AG08396 (cell line): ENCODE data around the gene SFXN2.
"Not testable (repeated sequence)": the region's sequence is repeated elsewhere in the genome, so short reads cannot be mapped to it uniquely, and the experiment has no call there.

Experiments used
- DNase-seq: peaks from one replicate; pipeline ENCODE4 v3.0.0; 2012; ENCODE audit warnings: low spot score, mixed read lengths

The SFXN2 gene

DNA sequence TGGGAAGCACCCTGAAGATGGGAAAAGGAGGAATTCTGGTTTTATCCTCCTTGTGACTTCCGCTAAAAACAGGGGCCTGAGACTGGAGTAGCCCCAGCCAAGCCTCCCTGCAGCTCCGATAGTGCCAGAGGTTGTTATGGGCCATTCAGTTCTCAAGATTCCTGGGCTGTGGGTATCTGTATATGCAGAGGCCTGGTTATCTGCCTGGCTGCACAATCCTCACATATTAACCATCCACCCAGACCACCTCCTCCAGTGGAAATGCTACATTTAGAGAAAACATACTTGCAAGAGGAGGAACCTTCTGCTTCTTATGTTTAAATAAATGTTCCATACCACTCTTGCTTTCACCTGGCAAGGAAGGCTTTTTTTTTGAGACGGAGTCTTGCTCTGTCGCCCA is 34.8 kb upstream of the SFXN2 start:
- no peak for DNase-seq

DNA sequence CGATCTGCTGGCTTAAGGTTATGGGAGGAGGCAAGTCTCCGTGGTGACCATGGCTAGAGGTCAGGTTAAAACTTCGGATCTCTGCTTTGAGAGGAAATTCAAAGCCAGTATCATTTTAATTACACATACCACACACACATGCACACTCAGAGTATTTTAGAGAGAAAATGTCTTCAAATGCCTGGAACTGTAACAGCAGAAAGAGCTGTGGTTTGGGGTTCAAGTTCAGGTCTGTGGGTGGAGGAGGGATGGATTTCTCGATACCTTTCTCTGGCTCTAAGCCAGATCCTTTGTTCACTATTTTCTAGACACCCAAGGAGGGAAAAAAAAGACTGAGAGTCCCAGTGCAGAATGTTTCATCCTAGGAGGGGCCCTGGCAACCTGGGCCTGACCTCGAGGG is 32.7 kb upstream of the SFXN2 start:
- DNase-seq, result no peak

- DNase-seq, result no peak
Observed at GRCh38 chr10:102682416-102682815, 32.0 kb upstream of the SFXN2 start.

- DNase-seq, result no peak
Observed at GRCh38 chr10:102682981-102683380, 31.5 kb upstream of the SFXN2 start.

DNA sequence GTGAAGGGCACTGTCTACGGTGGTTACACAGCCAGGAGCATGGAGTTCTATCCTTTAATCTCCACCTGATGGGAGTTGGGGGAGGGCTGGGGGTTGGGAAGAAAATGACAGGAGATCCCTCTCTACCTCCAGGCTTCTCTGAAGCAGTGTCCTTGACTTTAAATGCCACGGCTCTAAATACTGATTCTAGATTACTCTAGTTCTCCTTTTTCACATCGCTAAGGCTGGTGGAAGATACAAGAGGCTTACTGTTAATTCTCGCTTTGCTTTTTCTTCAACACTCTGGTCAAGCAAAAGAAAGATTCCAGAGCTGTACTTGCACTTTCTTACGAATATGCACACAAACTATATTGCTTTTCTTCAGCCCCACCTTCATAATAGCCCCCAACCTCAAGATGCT is 30.7 kb upstream of the SFXN2 start:
- DNase-seq, result no peak

GRCh38 chr10:102691285-102692066 is 23.0 kb upstream of the SFXN2 start:
- no peak for DNase-seq

GRCh38 chr10:102695401-102695800 is 19.0 kb upstream of the SFXN2 start:
- DNase-seq, result not testable (repeated sequence)

DNA sequence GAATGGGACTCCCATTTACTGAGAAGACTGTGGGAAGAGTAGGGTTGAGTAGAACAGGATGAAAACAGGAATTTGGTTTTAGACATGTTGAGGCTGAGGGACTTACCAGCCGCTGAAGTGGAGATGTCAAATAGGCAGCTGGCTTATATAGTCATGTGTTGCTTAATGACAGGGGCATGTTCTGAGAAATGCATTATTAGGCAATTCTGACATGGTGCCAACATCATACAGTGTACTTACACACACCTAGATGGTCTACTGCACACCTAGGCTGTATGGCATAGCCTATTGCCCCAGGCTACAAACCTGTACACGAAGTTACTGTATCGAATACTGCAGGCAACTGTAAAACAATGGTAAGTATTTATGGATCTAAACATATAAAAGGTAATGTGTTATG is 17.7 kb upstream of the SFXN2 start:
- DNase-seq, result no peak

DNA sequence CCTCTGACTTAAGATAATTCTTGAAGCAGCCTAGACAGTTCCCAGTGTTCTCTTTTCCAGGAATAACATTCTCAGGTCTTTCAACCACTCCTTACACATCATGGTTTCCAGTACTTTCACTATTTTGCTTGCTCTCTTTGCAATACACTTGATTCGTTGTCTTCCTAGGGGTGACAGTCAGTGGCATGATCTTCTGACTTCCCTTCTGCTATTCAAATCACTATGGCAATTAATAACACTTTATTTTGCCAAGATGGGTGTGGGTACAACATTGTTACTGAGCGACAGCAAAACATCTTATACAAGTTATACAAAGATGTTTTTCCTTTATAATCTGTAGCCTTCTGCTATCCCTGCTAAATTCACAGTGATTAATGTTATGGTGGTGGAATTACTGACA is 15.5 kb upstream of the SFXN2 start:
- DNase-seq, result no peak

DNA sequence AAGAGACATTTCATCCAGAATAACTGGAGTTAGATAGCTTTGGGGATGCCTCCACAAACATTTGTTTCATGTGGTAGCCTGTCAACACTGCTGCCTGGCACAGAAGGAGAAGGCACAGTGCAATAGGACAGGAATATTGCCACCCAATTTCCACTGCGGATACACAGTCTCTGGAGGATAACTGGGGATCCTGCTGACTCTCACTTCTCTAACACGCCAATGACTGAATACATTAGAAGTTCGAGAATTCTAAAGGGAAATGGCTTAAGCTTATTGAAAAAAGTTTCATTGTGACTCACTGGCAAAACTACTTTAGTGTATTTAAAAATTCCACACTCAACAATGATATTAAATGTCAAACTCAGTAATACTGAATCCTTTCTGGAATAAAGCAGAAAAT is 13.2 kb upstream of the SFXN2 start:
- DNase-seq, result no peak

DNA sequence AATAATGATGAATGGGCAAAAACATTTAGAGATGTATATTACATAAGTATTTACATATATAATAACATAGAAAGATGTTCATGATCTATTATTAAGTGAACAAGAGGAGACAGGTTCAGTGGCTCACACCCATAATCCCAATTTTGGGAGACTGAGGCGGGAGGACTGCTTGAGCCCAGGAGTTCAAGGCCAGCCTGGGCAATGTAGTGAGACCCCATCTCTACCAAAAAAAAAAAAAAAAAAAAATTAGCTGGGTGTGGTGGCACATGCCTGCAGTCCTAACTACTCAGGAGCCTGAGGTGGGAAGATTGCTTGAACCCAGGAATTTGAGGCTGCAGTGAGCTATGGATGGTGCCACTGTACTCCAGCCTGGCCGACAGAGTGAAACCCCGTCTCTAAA is 12.6 kb upstream of the SFXN2 start:
- DNase-seq, result no peak

- DNase-seq, result no peak
Observed at GRCh38 chr10:102702742-102703141, 11.7 kb upstream of the SFXN2 start.

DNA sequence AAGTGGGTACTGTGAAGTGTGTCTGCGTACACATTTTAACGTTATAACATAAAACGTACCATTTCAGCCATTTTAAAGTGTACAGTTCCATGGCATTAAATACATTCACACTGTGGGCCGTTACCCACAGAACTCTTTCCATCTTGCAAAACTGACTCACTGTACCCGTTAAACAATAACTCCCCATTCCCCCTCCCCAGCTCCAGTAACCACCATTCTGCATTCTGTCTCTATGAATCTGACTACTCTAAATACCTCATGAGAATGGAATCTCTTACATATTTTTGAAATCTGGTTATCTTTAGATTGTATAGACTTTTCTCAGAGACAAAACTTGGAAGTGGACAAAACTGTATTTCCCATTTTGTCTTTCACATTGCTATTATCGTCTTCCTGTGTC is 9.5 kb upstream of the SFXN2 start:
- DNase-seq, result no peak

- DNase-seq, result no peak
Observed at GRCh38 chr10:102705531-102705930, 8.9 kb upstream of the SFXN2 start.

- DNase-seq, result peak; percentile 51
Observed at GRCh38 chr10:102710609-102711008, 3.8 kb upstream of the SFXN2 start.

GRCh38 chr10:102712089-102712488 is 2.3 kb upstream of the SFXN2 start:
- DNase-seq, result no peak

DNA sequence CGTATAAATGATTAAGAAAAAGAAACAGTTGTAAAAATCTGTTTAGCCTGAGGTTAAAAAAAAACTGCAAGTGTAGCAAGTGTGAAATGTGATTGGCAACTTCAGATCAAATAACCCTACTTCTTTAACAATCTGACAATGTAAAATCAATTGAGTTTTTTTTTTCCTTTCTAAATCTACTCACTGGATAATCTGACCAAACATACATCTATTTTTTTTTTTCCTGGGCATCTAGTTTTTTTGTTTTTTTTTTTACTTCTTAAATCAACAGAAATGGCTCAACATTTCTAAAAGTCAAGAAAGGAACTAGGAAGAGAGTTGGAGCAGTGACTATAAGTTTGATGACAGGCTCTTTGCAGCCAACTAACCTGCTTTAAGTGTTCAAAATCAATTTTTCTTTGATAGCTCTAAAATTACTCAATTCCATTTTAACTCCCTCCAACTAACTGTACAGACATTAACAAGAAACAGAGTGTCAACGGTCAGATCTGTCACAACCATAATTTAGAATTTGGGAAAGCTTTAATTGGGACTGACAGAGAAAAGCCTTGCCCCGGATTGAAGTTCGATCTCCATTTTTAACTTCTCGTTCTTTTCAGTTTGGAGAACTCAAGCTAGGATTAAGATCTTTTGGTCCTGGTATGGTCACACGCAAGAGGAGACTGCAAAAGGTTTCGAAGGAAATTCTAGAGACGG is 1.4 kb upstream of the SFXN2 start:
- DNase-seq, result no peak

- no peak for DNase-seq
Observed at GRCh38 chr10:102713539-102713813, 960 bp upstream of the SFXN2 start.

GRCh38 chr10:102713814-102714620 is 419 bp upstream of the SFXN2 start, which contains the start of gene ARL3:
ARL3 (minus strand) TSS chr10:102714397; CDS start chr10:102714275, 122 bp downstream.
- peak; percentile 98 for DNase-seq

DNA sequence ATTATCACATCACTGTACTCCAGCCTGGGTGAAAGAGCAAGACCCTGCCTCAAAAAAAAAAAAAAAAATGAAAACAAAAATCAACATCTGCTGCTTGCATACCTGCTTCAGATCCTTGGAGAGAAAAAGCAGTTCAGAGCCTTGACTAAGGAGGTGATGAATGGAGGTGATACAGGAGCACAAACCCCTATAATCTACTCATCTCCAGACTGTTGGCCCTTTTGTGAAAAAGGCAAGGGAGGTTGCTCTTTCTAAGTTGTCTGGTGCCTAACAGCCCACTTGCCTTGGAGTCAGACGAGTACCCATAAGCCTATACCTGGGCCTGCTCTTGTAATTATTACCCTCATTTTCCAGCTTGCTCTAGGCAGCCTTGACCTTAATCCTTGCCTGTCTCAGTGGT is 1.4 kb downstream of the SFXN2 start:
- DNase-seq, result no peak

- DNase-seq, result not testable (repeated sequence)
Observed at GRCh38 chr10:102716900-102717565, 2.6 kb downstream of the SFXN2 start.

GRCh38 chr10:102718220-102718619 is 3.8 kb downstream of the SFXN2 start:
- no peak for DNase-seq
